GM12872 (cell line): Measurements from ENCODE around the gene MMP1.

Experiments
- CTCF ChIP-seq: IDR thresholded peaks from 3 replicates; pipeline ENCODE4 v1.5.1; 2011; ENCODE audit warnings: low read depth, mild to moderate bottlenecking, low read length, moderate library complexity; ENCODE audit not compliant: insufficient read depth

Gene MMP1

DNA sequence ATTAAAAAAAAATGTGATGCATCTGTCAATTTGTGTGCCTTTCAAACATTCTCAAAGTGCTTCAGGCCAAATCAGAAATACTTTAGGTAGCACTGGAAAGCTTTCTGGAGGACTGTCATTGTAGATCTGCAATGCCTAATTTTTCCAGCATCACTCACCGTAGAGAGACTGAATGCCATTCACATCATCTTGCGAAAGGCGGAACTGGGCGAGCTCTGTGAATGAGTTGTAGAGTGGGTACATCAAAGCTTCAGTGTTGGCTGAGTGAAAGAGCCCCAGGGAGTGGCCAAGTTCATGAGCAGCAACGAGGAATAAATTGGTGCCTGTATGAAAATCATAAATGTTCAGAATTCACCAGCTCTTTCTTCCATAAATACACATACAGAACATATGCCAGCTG, 21.5 kb downstream of the MMP1 start:
- TF ChIP-seq CTCF = no peak

DNA sequence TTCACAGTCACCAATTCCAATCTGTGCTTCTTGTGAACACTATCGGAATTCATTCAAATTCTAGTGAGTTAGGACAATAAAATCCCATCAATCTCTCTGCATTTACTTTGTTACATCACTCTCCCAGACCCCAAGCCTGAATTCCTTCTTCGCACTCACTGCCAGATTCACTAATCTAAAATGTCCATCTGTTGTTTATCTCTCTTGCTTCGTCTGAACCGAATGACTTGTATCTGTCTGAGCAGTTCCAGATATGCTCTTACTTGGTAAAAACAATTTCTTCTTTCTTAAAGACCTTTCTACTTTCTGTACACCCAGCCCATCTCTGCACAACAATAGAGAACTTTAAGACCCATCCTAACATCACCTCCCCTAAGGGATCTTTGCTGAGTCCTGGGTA, 24.6 kb downstream of the MMP1 start:
- no peak for TF ChIP-seq CTCF

DNA sequence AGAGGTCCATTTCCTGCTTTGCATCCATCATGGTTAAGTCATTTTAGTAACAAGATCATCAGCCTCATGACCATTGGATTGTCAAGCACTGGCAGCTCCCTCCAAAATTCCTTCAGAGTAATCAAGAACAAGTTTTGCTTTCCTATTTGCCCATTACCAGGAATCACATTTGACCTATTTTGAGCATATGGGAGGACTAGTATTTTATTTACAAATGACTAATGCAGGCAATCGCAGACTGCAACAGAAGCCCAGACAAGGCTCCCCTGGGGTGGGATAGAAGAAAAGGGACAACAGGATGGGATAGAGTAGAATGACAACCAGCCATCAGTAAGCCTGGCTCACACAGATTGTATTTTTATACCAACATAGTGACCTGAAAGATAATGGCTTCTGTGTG, 26.6 kb downstream of the MMP1 start:
- TF ChIP-seq CTCF = no peak

DNA sequence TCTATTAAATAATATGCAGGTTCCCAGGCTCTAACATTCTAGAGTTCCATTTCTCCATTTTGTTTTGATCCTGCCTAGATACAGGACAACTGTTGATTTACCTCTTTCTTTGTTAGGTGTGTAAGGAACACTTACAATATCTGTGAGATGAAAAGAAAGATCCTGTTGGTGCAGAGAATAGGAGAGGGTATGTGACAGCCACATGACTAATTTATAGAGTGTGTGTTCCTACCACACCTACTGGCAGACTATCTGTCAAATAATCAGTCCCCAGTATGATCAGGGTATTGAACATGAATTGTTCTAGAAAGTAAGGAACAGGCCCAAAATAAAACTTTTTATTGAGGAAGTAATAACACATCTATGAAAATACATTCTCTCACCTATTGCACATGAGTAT, 27.8 kb downstream of the MMP1 start:
- no peak for TF ChIP-seq CTCF

DNA sequence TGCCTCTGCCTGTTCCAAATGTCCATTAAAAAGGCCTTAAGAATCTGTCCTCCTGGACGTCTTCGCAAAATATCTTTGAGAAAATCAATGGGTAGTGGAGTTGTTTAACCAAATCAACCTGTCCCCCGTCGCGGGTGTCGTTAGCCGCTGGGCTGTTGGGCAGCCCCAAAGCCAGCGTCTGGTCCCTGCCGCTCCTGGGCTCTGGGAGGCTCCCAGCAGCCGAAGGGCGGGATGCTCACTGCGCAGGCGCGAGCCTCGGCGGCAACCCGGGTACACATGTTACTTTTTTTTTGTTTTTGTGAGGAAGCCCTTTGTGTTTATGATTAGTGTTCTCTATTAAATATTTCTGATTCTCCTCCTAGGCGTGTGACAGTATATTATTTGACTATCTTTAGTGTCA, 30.2 kb downstream of the MMP1 start:
- TF ChIP-seq CTCF = no peak

- TF ChIP-seq CTCF = no peak
Observed at GRCh38 chr11:102763440-102763839, 34.5 kb downstream of the MMP1 start.

DNA sequence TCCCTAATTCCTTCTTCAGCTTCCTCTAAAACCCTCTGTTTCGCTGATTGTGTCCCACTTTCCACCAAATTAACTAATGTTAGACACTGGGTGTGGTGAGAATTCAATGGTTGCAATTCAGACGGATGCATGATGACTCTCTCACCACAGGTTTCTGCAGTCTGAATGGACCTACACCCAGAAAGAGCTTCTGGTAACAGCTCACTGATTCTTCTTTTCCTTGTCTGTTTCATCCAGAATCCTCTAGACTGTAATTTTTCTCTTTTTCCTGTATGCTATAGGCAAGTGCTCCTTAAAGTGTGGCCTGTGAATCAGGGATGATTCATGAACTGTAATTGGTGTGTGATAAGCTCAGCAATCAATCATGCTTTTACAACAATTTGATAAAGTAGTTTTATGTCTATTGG, 35.6 kb downstream of the MMP1 start:
- no peak for TF ChIP-seq CTCF
